Thyroid gland (tissue), 4 donors: ENCODE measurements around the gene DIP2A. TPM values are rescaled to one million over a fixed set of nuclear protein-coding genes. Genes with fewer than 3 reads are reported as not detected.
A peak's percentile ranks its signal among the peaks of the same experiment; 100 is the strongest.

Source experiments
- DNase-seq, 2 donors: peaks; one replicate each; pipeline ENCODE4 v3.0.0-alpha.2; 2019
- H3K27ac ChIP-seq, 3 donors: fragments of 200-600 bp; sonication (generic); 1 replicate in 2 of 3; 2 replicates in 1 of 3; pipeline ENCODE4 v1.5.1; 2016 to 2019; ENCODE audit warnings: mild to moderate bottlenecking in 1 of 3, moderate library complexity in 1 of 3
- H3K27me3 ChIP-seq: fragments of 200-600 bp; sonication (generic); one replicate; pipeline ENCODE4 v1.5.1; 2019
- H3K36me3 ChIP-seq, 2 donors: fragments of 200-600 bp; sonication (generic); one replicate each; pipeline ENCODE4 v1.5.1; 2016 to 2019
- H3K4me1 ChIP-seq, 2 donors: fragments of 200-600 bp; sonication (generic); one replicate each; pipeline ENCODE4 v1.5.1; 2017 to 2019
- H3K4me3 ChIP-seq, 3 donors: fragments of 200-600 bp; sonication (generic); replicated peaks in 1 of 3; 1 replicate in 2 of 3; 2 replicates in 1 of 3; pipeline ENCODE4 v1.5.1; 2016; ENCODE audit warnings: mild to moderate bottlenecking in 1 of 3
- H3K9me3 ChIP-seq: fragments of 200-600 bp; sonication (generic); one replicate; pipeline ENCODE4 v1.5.1; 2017
- POLR2A ChIP-seq, 2 donors: fragments of 450-650 bp; IDR thresholded peaks; one replicate each; pipeline ENCODE4 v1.6.1; 2017; ENCODE audit warnings: antibody characterized with exemption in 2 of 2, mild to moderate bottlenecking in 2 of 2, moderate library complexity in 1 of 2
- WGBS, 2 donors: methylation state at CpG; one replicate each; pipeline ENCODE4 v1.1.5; 2017; 5-methylcytosine and 5-hydroxymethylcytosine counted together
- intact Hi-C: fragments of 100-400 bp; cut with DNase I; formaldehyde crosslinking; loops from one replicate; pipeline ENCODE4 v1.15.1; 2023
- total RNA-seq, 4 donors: library from RNA; depleted of rRNA; stranded (reverse); fragments of >200 nt; gene quantifications; one replicate each; pipeline ENCODE4 v1.2.3, GENCODE V29; 2016
- TF ChIP-seq, protein P1 (sequence below), 6 experiments: fragments of 200-600 bp in 3 of 6; fragments of 450-650 bp in 3 of 6; sonication (generic) in 3 of 6; IDR thresholded peaks; one replicate each; pipeline ENCODE4 v1.5.1; 2016 to 2019; ENCODE audit warnings: antibody characterized with exemption in 6 of 6, mild to moderate bottlenecking in 2 of 6, inconsistent platforms in 1 of 6, moderate library complexity in 1 of 6

Gene DIP2A
- 10 to 100 TPM; 35.1 to 56.3 (median 42.9) TPM for total RNA-seq

GRCh38 chr21:46458315-46459023, at the start of gene DIP2A:
TSS of gene DIP2A (plus strand) at chr21:46458891. CDS start at chr21:46459132, 241 bp downstream.
- no peaks in the 10 kb centered on the region for H3K27me3 ChIP-seq
- DNase-seq: peak; percentile 95
- no peaks in the 10 kb centered on the region for H3K36me3 ChIP-seq
- peak within 1 kb of the TSS; percentile 35 to 82 (median 70) for H3K27ac ChIP-seq
- 0 to 2% methylated on average over 8 to 21 of the region's 91 CpGs for WGBS, 2 donors
- intact Hi-C loops: no loop called here
- H3K4me3 ChIP-seq: peak within 1 kb of the TSS; percentile 87 to 99 (median 95)
- no peaks in the 10 kb centered on the region for H3K9me3 ChIP-seq
- peaks cover 15 to 23% of the 10 kb centered on the region in 2 donors for H3K4me1 ChIP-seq
- TF ChIP-seq POLR2A (IDR thresholded peaks at IDR 0.05): peak; percentile 31 to 88
- TF ChIP-seq, protein P1, sequence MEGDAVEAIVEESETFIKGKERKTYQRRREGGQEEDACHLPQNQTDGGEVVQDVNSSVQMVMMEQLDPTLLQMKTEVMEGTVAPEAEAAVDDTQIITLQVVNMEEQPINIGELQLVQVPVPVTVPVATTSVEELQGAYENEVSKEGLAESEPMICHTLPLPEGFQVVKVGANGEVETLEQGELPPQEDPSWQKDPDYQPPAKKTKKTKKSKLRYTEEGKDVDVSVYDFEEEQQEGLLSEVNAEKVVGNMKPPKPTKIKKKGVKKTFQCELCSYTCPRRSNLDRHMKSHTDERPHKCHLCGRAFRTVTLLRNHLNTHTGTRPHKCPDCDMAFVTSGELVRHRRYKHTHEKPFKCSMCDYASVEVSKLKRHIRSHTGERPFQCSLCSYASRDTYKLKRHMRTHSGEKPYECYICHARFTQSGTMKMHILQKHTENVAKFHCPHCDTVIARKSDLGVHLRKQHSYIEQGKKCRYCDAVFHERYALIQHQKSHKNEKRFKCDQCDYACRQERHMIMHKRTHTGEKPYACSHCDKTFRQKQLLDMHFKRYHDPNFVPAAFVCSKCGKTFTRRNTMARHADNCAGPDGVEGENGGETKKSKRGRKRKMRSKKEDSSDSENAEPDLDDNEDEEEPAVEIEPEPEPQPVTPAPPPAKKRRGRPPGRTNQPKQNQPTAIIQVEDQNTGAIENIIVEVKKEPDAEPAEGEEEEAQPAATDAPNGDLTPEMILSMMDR (IDR thresholded peaks at IDR 0.05): no peak

- H3K36me3 ChIP-seq: peaks cover 17 to 19% of the 10 kb centered on the region in 2 donors
- no peaks in the 10 kb centered on the region for H3K27me3 ChIP-seq
- no peaks in the 10 kb centered on the region for H3K9me3 ChIP-seq
- DNase-seq: no peak
- 95% methylated on average over 32 of the region's 32 CpGs for WGBS, 2 donors
- intact Hi-C loops: no loop called here
- H3K27ac ChIP-seq: no peak overlapping the region
- H3K4me3 ChIP-seq: no peak overlapping the region
- H3K4me1 ChIP-seq: no peaks in the 10 kb centered on the region
- TF ChIP-seq, protein P1 (IDR thresholded peaks at IDR 0.05): no peak
- no peak for TF ChIP-seq POLR2A (IDR thresholded peaks at IDR 0.05)
These were observed 48.9 kb upstream of the DIP2A start for GRCh38 chr21:46409641-46410406.

GRCh38 chr21:46410516-46410915, 48.2 kb upstream of the DIP2A start:
- H3K9me3 ChIP-seq: no peaks in the 10 kb centered on the region
- DNase-seq: no peak
- 96 to 99% methylated on average over 9 of the region's 9 CpGs for WGBS, 2 donors
- peaks cover 17 to 19% of the 10 kb centered on the region in 2 donors for H3K36me3 ChIP-seq
- no peaks in the 10 kb centered on the region for H3K4me1 ChIP-seq
- H3K27me3 ChIP-seq: no peaks in the 10 kb centered on the region
- no peak overlapping the region for H3K4me3 ChIP-seq
- TF ChIP-seq, protein P1 (IDR thresholded peaks at IDR 0.05): no peak
- no peak for TF ChIP-seq POLR2A (IDR thresholded peaks at IDR 0.05)
- no peak overlapping the region for H3K27ac ChIP-seq
- intact Hi-C loops: no loop called here

- peaks cover 19 to 20% of the 10 kb centered on the region in 2 donors for H3K36me3 ChIP-seq
- no peaks in the 10 kb centered on the region for H3K9me3 ChIP-seq
- H3K4me3 ChIP-seq: no peak overlapping the region
- intact Hi-C loops: no loop called here
- no peak overlapping the region for H3K27ac ChIP-seq
- no peak for DNase-seq
- WGBS, 2 donors: 91 to 92% methylated on average over 16 to 17 of the region's 17 CpGs
- TF ChIP-seq POLR2A (IDR thresholded peaks at IDR 0.05): no peak
- TF ChIP-seq, protein P1 (IDR thresholded peaks at IDR 0.05): no peak
- no peaks in the 10 kb centered on the region for H3K4me1 ChIP-seq
- H3K27me3 ChIP-seq: no peaks in the 10 kb centered on the region
These were observed 47.5 kb upstream of the DIP2A start for GRCh38 chr21:46411236-46411635.

DNA sequence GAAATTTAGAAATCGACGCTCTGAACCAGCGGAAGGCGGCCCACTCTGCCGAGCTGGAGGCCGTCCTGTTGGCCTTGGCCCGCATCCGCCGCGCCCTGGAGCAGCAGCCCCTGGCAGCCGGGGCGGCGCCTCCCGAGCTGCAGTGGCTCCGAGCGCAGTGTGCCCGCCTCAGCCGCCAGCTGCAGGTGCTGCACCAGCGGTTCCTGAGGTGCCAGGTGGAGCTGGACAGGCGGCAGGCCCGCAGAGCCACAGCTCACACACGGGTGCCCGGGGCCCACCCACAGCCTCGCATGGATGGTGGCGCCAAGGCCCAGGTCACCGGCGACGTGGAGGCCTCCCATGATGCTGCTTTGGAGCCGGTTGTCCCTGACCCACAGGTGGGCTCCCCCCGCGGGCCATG, 47.0 kb upstream of the DIP2A start:
- TF ChIP-seq POLR2A (IDR thresholded peaks at IDR 0.05): no peak
- WGBS, 2 donors: 91 to 96% methylated on average over 22 to 29 of the region's 31 CpGs
- H3K4me1 ChIP-seq: no peaks in the 10 kb centered on the region
- no peaks in the 10 kb centered on the region for H3K27me3 ChIP-seq
- no peak for DNase-seq
- no peaks in the 10 kb centered on the region for H3K9me3 ChIP-seq
- peaks cover 19 to 24% of the 10 kb centered on the region in 2 donors for H3K36me3 ChIP-seq
- no peak overlapping the region for H3K27ac ChIP-seq
- intact Hi-C loops: no loop called here
- H3K4me3 ChIP-seq: no peak overlapping the region
